ENCODE results near the gene C1orf198.

The C1orf198 gene

GRCh38 chr1:230807029-230807428, 61.3 kb downstream of the C1orf198 start:
- Histone ChIP-seq H3K9ac (ENCODE audit: low read depth, low read length, poor library complexity, severe bottlenecking) (no peak overlapping the region), H3K27me3 (ENCODE audit: insufficient read depth, low read length, poor library complexity, severe bottlenecking) (no peaks in the 10 kb centered on the region), H4K20me1 (ENCODE audit: insufficient read depth, low read length, poor library complexity, severe bottlenecking) (no peaks in the 10 kb centered on the region), H3K36me3 (ENCODE audit: insufficient read depth, low read length) (no peaks in the 10 kb centered on the region), H3K9me2 (replicated peaks; ENCODE audit: low read depth, low read length) (no peaks in the 10 kb centered on the region), H3K4me1 (ENCODE audit: insufficient read depth, low read length, poor library complexity, severe bottlenecking) (no peaks in the 10 kb centered on the region), H3K4me2 (ENCODE audit: low read depth, low read length, poor library complexity, severe bottlenecking) (no peak overlapping the region), H3K9me3 (ENCODE audit: insufficient read depth, low read depth, low read length) (no peaks in the 10 kb centered on the region), H3K79me2 (ENCODE audit: insufficient read depth, low read length) (no peaks in the 10 kb centered on the region), H2AFZ (ENCODE audit: low read length) (no peak overlapping the region), H3F3A (ENCODE audit: low read depth) (no peaks in the 10 kb centered on the region), H3K4me3 (ENCODE audit: low read length, poor library complexity, severe bottlenecking) (no peak overlapping the region)
- TF ChIP-seq CTCF (conservative IDR thresholded peaks at IDR 0.05; ENCODE audit: low read length) (no peak), EZH2phosphoT487 (IDR thresholded peaks at IDR 0.05; ENCODE audit: borderline replicate concordance) (no peak)

GRCh38 chr1:230806552-230806951, 61.8 kb downstream of the C1orf198 start:
- H3K4me1 ChIP-seq (ENCODE audit: insufficient read depth, low read length, poor library complexity, severe bottlenecking): no peaks in the 10 kb centered on the region

GRCh38 chr1:230804396-230804795, 63.9 kb downstream of the C1orf198 start:
- Histone ChIP-seq H3K9me2 (replicated peaks; ENCODE audit: low read depth, low read length) (no peaks in the 10 kb centered on the region), H3K36me3 (ENCODE audit: insufficient read depth, low read length) (no peaks in the 10 kb centered on the region), H4K20me1 (ENCODE audit: insufficient read depth, low read length, poor library complexity, severe bottlenecking) (no peaks in the 10 kb centered on the region), H3F3A (ENCODE audit: low read depth) (no peaks in the 10 kb centered on the region), H3K9me3 (ENCODE audit: insufficient read depth, low read depth, low read length) (no peaks in the 10 kb centered on the region), H2AFZ (ENCODE audit: low read length) (no peak overlapping the region), H3K4me2 (ENCODE audit: low read depth, low read length, poor library complexity, severe bottlenecking) (no peak overlapping the region), H3K4me3 (ENCODE audit: low read length, poor library complexity, severe bottlenecking) (no peak overlapping the region), H3K9ac (ENCODE audit: low read depth, low read length, poor library complexity, severe bottlenecking) (no peak overlapping the region), H3K27me3 (ENCODE audit: insufficient read depth, low read length, poor library complexity, severe bottlenecking) (no peaks in the 10 kb centered on the region), H3K4me1 (ENCODE audit: insufficient read depth, low read length, poor library complexity, severe bottlenecking) (no peaks in the 10 kb centered on the region), H3K79me2 (ENCODE audit: insufficient read depth, low read length) (no peaks in the 10 kb centered on the region)
- TF ChIP-seq CTCF (conservative IDR thresholded peaks at IDR 0.05; ENCODE audit: low read length) (no peak), EZH2phosphoT487 (IDR thresholded peaks at IDR 0.05; ENCODE audit: borderline replicate concordance) (no peak)

More at GRCh38 chr1:230806552-230806951, 61.8 kb downstream of the C1orf198 start:
- H3K36me3 ChIP-seq (ENCODE audit: insufficient read depth, low read length): no peaks in the 10 kb centered on the region
- no peaks in the 10 kb centered on the region for H3F3A ChIP-seq (ENCODE audit: low read depth)
- no peak overlapping the region for H3K4me3 ChIP-seq (ENCODE audit: low read length, poor library complexity, severe bottlenecking)
- H3K79me2 ChIP-seq (ENCODE audit: insufficient read depth, low read length): no peaks in the 10 kb centered on the region
- H3K9ac ChIP-seq (ENCODE audit: low read depth, low read length, poor library complexity, severe bottlenecking): no peak overlapping the region
- H3K9me2 ChIP-seq (replicated peaks; ENCODE audit: low read depth, low read length): no peaks in the 10 kb centered on the region
- no peaks in the 10 kb centered on the region for H3K27me3 ChIP-seq (ENCODE audit: insufficient read depth, low read length, poor library complexity, severe bottlenecking)
- TF ChIP-seq EZH2phosphoT487 (IDR thresholded peaks at IDR 0.05; ENCODE audit: borderline replicate concordance): no peak
- no peak for TF ChIP-seq CTCF (conservative IDR thresholded peaks at IDR 0.05; ENCODE audit: low read length)
- no peaks in the 10 kb centered on the region for H3K9me3 ChIP-seq (ENCODE audit: insufficient read depth, low read depth, low read length)
- H3K4me2 ChIP-seq (ENCODE audit: low read depth, low read length, poor library complexity, severe bottlenecking): no peak overlapping the region
- no peak overlapping the region for H2AFZ ChIP-seq (ENCODE audit: low read length)
- no peaks in the 10 kb centered on the region for H4K20me1 ChIP-seq (ENCODE audit: insufficient read depth, low read length, poor library complexity, severe bottlenecking)

All from Loucy (cell line).